ENCODE measurements around the gene PMP22.

Gene PMP22

DNA sequence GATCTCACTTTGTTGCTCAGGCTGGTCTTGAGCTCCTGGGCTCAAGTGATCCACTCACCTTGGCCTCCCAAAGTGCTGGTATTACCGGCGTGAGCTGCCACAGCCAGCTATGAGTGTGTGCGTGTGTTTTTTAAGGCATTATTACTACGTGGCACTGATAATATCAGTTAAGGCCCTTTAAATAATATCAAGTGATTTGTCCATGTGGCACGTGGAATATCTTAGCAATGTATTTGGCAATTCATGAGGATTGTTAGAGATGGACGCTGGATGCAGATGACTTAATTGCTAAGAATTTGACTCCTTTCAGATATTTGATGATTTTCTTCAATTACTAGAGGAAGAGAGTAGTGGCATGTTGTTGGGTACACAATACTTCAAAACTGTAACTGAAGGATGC lies 25.5 kb upstream of the PMP22 start:
- DNase-seq (ENCODE audit: extremely low read depth, insufficient read length) = no peak
- Histone ChIP-seq H3K4me3 (replicated peaks; ENCODE audit: low read depth, low read length) (no peak overlapping the region), H3K36me3 (ENCODE audit: control insufficient read depth, insufficient read depth, low read length) (no peaks in the 10 kb centered on the region), H3K27me3 (replicated peaks; ENCODE audit: control insufficient read depth, insufficient read depth, low read length) (no peaks in the 10 kb centered on the region)
- no peak for TF ChIP-seq CTCF (IDR thresholded peaks at IDR 0.05; ENCODE audit: insufficient read depth, low read length, poor library complexity, severe bottlenecking)

DNA sequence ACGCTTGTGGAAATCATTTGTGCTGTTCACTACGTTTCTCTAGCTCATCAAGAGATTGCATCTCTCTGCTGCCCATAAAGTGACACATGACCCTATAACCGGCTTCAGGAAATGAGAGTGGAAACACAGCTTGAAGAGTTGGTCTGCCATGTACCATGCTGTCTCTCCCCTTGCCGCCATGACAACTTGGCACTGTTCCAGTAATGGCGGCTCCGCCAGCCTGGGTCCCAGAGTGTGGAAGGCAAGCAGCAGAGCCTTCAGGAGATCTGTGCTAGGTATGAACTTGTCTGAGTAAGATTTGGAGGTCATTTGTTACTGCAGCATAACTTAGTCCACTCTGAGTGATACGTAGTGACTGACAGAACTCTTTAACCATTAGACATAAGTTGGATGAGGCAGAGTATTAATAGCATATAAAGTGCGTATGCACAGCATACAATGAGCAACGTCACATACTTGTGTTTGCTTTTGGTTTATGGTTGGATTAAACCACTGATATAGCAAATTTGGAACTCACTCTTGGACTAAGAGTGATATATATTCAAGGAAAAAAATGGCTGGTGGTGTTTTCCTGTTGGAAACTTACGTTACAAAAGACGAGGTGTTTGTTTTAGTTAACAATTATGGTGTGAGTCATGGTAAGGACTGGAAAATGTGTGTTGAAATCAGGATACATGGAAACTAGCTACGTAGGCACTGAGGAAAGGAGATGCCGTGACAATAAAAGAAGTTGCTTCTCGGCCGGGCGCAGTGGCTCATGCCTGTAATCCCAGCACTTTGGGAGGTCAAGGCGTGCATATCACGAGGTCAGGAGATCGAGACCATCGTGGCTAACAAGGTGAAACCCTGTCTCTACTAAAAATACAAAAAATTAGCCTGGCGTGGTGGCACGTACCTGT lies 24.4 kb upstream of the PMP22 start:
- Histone ChIP-seq H3K36me3 (ENCODE audit: control insufficient read depth, insufficient read depth, low read length) (no peaks in the 10 kb centered on the region), H3K4me3 (replicated peaks; ENCODE audit: low read depth, low read length) (no peak overlapping the region), H3K27me3 (replicated peaks; ENCODE audit: control insufficient read depth, insufficient read depth, low read length) (no peaks in the 10 kb centered on the region)
- DNase-seq (ENCODE audit: extremely low read depth, insufficient read length) = no peak
- TF ChIP-seq CTCF (IDR thresholded peaks at IDR 0.05; ENCODE audit: insufficient read depth, low read length, poor library complexity, severe bottlenecking) = no peak

- no peak for TF ChIP-seq CTCF (IDR thresholded peaks at IDR 0.05; ENCODE audit: insufficient read depth, low read length, poor library complexity, severe bottlenecking)
- H3K36me3 ChIP-seq (ENCODE audit: control insufficient read depth, insufficient read depth, low read length) = no peaks in the 10 kb centered on the region
- H3K27me3 ChIP-seq (replicated peaks; ENCODE audit: control insufficient read depth, insufficient read depth, low read length) = no peaks in the 10 kb centered on the region
- no peak for DNase-seq (ENCODE audit: extremely low read depth, insufficient read length)
- H3K4me3 ChIP-seq (replicated peaks; ENCODE audit: low read depth, low read length) = no peak overlapping the region
Observed at GRCh38 chr17:15288859-15289258, 23.7 kb upstream of the PMP22 start.

DNA sequence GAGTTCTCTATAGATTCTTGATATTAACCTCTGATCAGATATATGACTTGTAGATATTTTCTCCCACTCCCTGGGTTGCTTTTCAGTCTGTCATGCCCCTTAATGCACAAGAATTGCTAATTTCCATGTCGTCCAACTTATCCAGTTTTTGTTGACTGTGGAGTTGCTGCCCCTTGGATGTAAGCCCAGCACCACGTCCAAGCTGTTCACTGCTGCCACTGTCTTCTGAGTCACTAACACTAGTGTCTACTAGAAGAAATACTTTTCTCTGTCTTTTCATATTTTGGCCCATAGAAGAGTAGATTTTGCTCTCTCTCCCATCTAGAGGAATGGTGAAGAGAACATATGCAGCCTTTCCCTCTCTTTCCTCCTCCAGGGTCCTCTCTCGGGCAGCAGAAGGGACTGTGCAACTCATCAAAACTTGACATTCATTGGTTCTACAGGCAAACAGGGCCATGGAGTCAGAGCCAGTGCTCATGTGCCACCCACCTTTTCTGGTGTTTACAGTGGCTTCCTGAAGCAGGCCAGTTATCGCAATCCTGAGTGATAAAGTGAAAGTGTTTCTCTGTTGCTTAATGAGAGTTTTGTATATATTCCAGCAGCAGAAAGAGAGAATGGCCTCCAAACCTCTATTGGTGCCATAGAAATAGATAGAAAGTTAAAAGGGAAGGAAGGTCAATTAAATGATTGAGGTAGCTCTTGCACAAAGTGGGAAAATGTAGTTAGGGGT lies 22.6 kb upstream of the PMP22 start:
- TF ChIP-seq CTCF (IDR thresholded peaks at IDR 0.05; ENCODE audit: insufficient read depth, low read length, poor library complexity, severe bottlenecking) = no peak
- H3K4me3 ChIP-seq (replicated peaks; ENCODE audit: low read depth, low read length) = no peak overlapping the region
- DNase-seq (ENCODE audit: extremely low read depth, insufficient read length) = no peak
- no peaks in the 10 kb centered on the region for H3K36me3 ChIP-seq (ENCODE audit: control insufficient read depth, insufficient read depth, low read length)
- H3K27me3 ChIP-seq (replicated peaks; ENCODE audit: control insufficient read depth, insufficient read depth, low read length) = no peaks in the 10 kb centered on the region

GRCh38 chr17:15285466-15285865 lies 20.3 kb upstream of the PMP22 start:
- Histone ChIP-seq H3K36me3 (ENCODE audit: control insufficient read depth, insufficient read depth, low read length) (no peaks in the 10 kb centered on the region), H3K27me3 (replicated peaks; ENCODE audit: control insufficient read depth, insufficient read depth, low read length) (no peaks in the 10 kb centered on the region), H3K4me3 (replicated peaks; ENCODE audit: low read depth, low read length) (no peak overlapping the region)
- no peak for TF ChIP-seq CTCF (IDR thresholded peaks at IDR 0.05; ENCODE audit: insufficient read depth, low read length, poor library complexity, severe bottlenecking)
- no peak for DNase-seq (ENCODE audit: extremely low read depth, insufficient read length)

Measured in GM06990 (cell line).